HuH-7.5 (cell line): ENCODE measurements around the gene KLHDC10.
"Not testable (repeated sequence)": the region's sequence is repeated elsewhere in the genome, so short reads cannot be mapped to it uniquely, and the experiment has no call there.

Experiments
- DNase-seq: peaks from one replicate; pipeline ENCODE4 v3.0.0; 2011; ENCODE audit warnings: low spot score

Gene KLHDC10

DNA sequence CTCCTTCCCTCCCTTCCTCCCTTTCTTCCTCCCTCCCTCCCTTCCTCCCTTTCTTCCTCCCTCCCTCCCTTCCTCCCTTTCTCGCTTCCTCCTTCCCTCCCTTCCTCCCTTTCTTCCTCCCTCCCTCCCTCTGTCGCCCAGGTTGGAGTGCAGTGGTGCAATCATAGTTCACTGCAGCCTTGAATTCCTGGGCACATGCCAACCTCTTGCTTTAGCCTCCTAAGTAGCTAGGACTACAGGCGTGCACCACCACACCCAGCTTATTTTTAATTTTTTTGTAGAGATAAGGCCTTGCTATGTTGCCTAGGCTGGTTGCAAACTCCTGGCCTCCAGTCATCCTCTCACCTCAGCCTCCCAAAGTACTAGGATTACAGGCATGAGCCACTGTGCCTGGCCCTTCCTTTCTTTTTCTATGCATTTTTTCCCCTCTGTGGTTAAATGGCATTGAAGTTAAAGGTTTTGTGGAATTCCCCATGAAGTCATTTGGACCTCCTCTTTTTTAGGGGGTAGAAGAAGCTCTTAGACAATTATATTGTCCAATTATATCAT lies 9.6 kb downstream of the KLHDC10 start:
- no peak for DNase-seq

DNA sequence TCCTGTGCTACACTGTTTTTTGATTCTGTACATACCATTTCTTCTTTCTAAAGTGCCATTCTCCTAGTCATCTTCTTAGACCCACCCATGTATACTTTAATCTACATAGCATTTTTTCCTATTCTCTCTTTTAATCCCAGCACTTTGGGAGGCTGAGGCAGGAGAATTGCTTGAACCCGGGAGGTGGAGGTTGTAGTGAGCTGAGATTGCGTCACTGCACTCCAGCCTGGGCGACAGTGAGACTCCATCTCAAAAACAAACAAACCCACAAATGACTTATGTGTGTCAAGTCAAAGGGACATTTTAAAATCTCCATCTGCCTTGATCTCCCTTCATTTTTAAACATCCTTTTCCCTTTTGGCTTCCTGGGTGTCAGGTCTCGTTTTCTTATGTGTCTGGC lies 13.2 kb downstream of the KLHDC10 start:
- DNase-seq, result not testable (repeated sequence)

DNA sequence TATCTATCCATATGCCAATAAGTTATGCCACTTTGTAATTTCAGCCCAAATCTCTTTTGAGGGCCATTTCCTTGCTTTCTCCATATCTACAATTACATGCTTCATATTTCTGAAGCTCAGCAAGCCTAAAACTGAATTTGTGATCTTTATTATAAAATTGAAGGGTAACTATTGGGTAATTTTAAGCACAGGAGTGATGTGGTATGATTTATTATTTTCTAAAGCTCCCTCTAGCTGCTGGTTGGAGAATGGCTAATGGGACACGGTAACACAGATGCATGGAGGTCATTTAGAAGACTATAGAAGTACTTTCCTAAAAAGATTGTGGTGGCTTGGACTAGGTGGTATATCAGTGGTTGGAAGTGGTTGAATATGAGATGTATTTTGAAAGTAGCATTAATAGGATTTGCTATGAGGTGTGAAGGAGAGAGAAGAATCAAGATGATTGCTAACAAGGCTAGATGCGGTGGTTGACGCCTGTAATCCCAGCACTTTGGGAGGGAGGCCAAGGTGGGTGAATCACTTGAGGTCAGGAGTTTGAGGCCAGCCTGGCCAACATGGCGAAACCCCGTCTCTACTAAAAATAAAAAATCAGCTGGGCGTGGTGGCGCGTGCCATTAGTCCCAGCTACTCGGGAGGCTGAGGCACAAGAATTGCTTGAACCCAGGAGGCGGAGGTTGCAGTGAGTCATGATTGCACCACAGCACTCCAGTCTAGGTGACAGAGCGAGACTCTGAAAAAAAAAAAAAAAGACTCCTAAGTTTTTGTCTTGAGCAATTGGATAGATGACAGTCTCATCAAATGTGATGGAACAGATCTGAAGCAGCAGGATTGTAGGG lies 13.9 kb downstream of the KLHDC10 start:
- no peak for DNase-seq

DNA sequence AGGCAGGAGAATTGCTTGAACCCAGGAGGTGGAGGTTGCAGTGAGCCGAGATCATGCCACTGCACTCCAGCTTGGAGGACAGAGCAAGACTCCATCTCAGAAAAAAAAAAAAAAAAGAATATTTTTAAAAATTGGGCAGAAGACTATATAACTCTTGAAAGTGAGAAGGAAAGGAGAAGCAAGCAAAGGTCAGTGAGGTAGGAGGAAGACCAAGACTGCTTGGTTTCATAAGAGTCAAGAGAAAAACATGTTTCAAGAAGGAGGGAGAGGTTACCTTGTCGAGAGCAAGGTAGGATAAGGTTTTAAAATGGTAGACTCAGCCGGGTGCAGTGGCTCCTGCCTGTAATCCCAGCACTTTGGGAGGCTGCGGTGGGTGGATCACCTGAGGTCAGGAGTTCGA lies 14.9 kb downstream of the KLHDC10 start:
- not testable (repeated sequence) for DNase-seq

DNA sequence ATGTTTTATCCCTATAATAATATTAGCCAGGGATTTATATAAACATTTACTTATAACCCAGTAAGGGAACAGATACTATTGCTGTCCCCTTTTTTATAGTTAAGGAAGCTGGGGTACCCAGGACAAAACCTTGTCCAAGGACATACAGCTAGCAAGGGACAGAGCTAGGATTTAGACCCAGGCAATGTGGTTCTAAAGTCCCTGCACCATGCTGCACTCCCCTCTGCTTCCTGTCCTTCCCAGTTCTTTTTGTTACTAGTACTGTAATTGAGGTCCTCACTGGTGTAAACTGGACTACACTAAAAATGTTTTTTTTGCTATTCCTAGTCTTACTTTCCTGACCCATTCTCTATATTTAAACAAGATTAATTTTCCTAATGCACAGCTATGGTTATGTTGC lies 16.6 kb downstream of the KLHDC10 start:
- no peak for DNase-seq

DNA sequence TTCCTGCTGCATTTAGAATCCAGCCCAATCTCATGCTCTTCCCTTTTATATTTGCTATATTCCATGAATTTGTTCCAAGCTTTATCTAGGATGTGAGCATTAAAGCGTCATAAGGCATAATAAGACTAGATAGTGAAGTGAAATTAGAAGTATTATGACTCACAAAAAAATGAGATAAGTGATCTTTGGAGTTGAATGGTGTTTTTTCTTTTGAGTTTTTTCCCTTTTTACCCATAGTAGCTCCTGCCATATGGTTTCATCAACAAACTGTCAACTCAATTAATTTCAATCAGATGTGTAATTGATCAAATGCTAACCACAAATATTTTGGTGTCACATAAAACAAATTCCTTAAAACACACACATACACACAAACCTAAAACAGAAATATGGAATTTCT lies 17.0 kb downstream of the KLHDC10 start:
- no peak for DNase-seq

DNA sequence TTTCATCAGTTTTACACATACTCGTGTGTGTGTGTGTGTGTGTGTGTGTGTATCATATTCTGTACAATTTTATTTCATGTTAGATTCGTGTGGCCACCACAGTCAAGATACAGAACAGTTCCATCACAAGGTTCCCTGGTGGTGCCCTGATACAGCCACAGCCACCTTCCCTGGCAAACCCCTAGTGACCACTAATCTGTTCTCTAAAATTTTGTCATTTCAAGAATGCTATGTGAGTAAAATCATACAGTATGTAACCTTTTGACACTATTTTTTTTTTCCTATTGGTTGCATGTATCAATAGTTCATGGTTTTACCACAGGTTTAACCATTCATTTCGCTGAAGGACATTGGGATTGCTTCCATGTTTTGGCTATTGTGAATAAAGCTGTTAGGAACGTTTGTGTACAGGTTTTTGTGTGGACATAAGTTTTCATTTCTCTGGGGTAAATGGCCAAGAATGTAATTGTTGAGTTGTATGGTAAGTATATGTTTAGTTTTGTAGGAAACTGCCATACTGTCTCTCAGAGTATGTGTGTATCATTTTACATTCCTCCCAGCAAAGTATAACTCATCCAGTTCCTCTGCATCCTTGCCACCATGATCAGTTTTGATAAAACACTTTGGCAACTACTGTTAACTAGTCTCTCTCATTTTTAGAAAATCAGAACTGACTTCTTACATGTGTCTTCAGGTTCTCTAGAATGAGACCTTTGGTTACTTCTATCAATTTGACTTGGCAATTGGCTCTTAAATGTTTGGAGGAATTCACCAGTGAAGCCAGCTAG lies 20.6 kb downstream of the KLHDC10 start:
- no peak for DNase-seq

DNA sequence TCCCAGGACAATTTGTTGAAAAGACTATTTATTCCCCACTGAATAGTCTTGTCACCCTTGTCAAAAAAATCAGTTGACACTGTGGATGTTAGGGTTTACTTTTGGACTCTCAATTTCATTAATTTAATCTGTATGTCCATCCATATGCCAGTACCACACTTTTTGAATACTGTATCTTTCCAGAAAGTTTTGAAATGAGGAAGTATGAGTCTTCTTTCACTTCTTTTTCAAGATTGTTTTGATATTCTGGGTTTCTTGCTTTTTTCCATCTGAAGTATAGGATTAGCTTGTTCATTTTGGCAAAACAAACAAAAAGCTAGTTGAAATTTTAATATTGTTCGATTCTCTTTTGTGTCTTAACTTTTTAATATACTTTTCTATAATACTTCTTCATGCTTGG lies 21.7 kb downstream of the KLHDC10 start:
- DNase-seq, result no peak

DNA sequence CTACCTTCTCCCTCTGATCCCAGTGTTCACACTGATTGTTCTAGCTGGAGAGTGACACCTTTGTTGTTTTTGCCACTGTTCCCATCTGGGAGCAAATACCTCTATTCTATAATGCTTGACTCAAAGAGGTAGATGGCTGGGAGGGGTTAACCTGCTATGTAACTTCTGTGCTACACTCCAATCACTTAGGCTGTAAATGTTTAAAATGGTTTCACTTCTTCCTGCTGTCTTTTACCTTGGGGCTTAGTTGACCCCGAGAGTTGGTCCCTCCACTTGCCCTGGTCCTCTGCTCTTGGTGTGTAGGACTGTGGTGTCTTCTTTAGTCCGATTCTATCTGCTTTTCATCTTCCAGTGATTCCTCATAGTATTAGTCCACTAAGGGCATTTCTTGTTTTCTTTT lies 22.3 kb downstream of the KLHDC10 start:
- no peak for DNase-seq

DNA sequence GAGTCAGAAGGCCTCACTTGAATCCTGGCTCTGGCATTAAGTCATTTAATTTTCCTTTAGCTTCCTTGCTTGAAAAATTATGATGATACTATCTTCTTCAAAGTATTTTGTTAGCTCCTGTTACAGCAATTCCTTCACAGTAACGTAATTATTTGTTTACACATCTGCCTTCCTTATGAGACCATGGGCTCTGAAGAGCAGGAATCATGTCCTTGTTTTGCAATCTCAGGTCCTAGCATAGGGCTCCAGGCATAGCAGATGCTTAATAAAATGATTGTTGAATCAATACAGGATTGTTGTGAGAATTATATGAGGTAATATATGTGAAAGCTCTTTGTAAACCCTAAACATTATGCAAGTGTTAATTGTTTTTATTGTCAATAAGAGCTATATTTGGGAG lies 25.5 kb downstream of the KLHDC10 start:
- no peak for DNase-seq

DNA sequence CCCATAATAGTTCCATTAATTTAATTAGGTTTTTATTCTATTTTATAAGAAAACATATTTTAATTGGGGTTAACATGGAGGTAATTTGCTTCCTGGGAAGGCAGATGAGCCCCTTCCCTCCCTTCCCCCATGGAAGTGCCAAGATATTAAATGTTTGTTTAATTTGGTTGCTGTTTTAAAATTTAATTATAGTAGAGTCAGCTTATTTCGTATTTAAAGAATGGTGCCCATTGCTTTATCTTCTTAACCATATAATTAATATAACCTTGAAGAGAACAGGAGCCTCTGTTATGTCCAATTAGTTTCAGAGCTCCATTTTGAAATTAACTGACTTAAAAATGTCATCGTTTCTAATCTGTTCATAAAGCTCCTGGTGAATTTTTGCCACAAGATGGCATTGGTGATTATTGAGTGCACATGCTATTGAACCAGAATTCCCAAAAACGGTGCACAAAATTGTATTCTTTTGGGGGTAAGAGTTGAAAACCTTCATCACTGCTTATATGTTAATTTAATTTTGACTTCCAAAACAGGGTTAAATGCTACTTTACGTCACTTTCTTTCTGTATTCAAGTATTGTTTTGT lies 26.0 kb downstream of the KLHDC10 start:
- DNase-seq, result no peak

DNA sequence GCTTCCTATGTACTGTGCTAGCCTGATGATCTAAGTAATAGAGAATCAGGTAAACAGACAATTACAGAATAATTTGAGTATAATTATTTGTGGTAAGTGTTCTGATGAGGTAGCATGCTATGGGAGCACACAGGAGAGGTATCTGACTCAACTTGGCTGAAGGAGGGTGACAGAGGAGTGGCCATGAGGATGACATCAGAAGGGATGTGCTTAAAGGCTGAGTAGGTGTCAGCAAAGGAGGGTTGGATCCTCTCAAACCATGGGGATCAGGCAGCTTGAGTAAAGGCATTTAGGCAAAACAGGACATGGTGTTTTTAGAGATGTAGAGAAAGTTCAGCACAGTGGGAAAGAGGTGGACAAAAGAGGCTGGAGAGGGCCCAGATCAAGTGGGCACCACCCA lies 29.0 kb downstream of the KLHDC10 start:
- DNase-seq, result no peak

DNA sequence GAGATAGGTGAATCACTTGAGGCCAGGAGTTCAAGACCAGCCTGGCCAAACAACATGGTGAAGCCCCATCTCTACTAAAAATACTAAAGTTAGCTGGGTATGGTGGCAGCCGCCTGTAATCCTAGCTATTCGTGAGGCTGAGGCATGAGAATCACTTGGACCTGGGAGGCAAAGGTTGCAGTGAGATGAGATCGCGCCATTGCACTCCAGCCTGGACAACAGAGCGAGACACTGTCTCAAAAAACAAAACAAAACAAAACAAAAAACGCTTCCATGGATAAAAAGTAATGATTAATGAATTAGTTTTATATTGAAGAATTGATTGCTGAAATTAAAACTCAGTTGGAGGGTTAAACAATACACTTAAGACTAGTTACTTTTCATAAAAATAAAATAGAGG lies 32.3 kb downstream of the KLHDC10 start:
- DNase-seq, result no peak

DNA sequence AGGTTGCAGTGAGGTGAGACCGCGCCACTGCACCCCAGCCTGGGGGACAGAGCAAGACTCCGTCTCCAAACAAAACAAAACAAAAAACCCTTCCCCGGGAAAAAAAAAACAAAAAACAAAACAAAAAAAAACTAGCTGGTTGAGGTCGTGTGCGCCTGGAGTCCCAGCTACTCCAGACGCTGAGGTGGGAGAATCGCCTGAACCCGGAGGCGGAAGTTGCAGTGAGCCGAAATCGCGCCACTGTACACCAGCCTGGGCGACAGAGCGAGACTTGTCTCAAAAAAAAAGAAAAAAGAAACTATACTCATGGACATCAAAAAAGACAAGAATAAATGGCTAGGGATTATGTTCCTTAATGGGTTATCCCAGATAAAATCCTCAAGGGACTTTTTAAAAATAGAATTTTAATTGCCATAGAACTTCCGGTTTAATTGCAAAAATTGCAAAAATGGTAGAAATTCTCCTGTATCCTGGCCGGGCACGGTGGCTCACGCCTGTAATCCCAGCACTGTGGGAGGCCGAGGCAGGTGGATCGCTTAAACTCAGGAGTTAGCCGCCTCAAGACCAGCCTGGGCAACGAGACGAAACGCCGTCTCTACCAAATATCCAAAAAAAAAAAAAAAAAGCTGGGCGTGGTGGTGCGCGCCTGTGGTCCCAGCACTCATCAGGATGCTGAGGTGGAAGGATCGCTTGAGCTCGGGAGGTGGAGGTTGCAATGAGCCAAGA lies 37.8 kb downstream of the KLHDC10 start:
- no peak for DNase-seq

DNA sequence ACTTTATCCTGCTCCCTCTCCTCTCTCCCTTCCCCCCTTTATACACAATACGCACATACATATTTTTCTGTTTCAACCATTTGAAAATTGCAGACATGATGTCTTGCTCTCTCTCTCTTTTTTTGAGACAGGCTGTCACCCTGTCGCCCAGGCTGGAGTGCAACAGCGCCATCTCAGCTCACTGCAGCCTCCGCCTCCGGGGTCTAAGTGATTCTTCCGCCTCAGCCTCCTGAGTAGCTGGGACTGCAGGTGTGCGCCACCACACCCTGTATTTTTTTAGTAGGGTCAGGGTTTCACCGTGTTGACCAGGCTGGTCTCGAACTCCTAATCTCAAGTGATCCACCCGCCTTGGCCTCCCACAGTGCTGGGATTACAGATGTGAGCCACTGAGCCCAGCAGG lies 38.5 kb downstream of the KLHDC10 start:
- no peak for DNase-seq

DNA sequence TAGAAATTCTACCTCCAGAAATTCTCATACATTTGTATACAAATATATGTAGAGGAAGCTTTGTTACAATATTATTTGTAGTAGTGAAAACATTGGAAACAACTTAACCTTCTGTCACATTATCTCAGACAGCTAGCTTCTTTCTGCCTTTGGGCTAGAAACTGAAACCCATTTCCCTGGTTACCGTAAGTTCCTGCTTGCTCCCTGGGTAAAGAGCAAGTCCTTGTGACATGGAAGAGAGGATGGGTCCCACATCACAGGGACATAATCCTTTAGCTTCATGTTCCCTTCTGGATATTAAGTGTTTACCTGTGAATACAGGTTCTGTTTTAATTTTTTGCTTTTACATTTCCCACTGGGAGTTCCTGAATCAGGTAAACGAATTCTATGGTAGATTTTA lies 41.8 kb downstream of the KLHDC10 start:
- DNase-seq, result no peak

DNA sequence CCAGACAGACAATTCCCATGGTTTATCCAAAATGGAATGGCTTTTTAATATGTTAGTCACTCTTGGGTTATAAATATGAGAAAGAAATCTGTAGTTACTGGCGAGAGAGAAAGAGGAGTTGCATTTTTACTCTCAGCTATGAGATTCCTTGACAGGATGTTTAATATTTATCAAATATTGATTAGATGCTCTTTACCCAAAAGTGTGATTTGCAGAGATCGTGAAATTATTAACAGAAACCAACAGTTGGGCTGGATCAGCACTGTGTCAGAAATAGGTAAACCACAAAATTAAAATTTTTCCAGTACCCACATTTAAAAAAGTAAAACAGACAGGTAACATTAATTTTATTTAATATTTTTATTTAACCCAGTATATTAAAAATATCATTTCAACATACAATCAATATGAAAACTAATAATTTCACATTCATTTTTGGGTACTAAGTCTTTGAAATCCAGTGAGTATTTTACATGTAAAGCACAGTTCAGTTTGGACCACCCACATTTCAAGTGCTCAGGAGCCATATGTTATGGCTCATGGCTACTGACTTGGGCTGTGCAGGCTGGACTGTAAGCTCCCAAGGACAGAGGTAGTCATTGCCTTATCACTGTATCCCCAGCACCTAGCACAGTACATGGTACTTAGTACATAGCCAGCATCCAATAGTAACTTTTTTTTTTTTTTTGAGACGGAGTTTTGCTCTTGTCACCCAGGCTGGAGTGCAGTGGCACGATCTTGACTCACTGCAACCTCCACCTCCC lies 42.5 kb downstream of the KLHDC10 start:
- DNase-seq, result no peak

DNA sequence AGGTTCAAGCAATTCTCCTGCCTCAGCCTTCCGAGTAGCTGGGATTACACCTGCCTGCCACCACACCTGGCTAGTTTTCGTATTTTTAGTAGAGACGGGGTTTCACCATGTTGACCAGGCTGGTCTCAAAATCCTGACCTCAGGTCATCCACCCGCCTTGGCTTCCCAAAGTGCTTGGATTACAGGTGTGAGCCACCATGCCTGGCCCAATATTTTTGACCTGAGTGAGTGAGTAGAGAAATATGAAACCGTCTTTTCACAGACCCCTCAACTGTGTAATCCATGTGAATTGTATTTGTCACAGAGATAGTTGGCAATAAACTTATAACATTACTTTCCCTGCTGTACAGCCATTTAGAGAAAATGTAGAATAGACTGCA lies 43.1 kb downstream of the KLHDC10 start:
- DNase-seq, result not testable (repeated sequence)

DNA sequence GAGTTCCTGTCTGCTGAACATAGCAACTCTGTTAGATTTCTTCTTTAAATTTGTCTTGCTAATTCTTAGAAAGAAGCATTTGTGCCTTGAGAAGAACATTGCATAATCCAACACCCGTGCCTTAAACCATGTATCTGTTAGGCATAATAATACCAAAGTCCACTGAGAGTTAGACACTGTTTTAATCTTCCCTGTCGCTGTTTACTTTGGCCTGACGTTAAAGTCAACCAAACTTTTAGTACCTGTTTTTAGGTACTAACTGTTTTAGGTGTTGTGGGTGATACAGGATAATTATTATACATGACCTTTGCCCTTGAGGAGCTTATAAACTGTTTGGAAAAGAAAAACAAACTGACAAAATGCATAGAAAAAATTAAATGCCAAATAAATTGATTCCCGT lies 43.6 kb downstream of the KLHDC10 start:
- no peak for DNase-seq

DNA sequence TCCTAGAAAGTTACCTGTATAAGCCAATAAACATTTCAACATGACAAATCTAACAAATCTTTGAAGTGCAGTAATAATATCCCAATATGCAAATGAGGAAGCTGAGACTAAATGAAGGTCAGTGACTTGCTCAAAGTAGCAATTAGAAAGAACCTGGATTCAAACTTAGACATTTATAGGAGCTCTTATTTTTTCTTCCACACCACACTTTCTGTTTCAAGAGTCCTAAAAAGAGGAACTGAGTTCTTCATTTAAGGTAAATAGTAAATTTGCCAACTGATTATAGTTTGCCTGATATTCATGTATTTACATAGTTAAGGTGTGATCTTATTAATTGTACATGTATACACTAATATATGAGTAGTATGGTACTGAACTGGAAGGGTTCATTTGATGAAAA lies 44.0 kb downstream of the KLHDC10 start:
- no peak for DNase-seq

DNA sequence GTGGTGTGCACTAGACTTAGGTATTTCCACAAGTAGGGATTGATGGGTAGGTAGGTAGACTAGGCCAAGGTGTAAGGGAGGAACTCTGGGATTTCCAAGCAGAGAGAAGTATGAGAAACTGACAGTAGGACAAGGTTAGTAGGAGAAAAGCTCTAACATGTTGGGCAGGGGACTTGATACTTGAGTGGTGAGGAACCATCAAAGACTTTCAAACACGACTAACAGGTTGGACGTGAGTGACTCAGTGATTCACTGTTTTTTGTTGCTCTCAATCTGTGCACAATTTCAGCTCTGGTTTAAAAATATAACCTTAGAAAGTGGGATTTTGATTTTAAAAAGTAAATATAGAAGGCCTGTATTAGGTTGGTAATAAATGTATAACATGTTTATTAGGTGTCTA lies 44.4 kb downstream of the KLHDC10 start:
- no peak for DNase-seq
